Thyroid gland (tissue), 4 donors: Measurements from ENCODE around the gene MRPL43. TPM values are rescaled to one million over a fixed set of nuclear protein-coding genes. Genes with fewer than 3 reads are reported as not detected.
A peak's percentile ranks its signal among the peaks of the same experiment; 100 is the strongest.

ENCODE experiments used
- DNase-seq, 2 donors: peaks; one replicate each; pipeline ENCODE4 v3.0.0-alpha.2; 2019
- H3K27ac ChIP-seq, 3 donors: fragments of 200-600 bp; sonication (generic); 1 replicate in 2 of 3; 2 replicates in 1 of 3; pipeline ENCODE4 v1.5.1; 2016 to 2019; ENCODE audit warnings: mild to moderate bottlenecking in 1 of 3, moderate library complexity in 1 of 3
- H3K27me3 ChIP-seq: fragments of 200-600 bp; sonication (generic); one replicate; pipeline ENCODE4 v1.5.1; 2019
- H3K36me3 ChIP-seq, 2 donors: fragments of 200-600 bp; sonication (generic); one replicate each; pipeline ENCODE4 v1.5.1; 2016 to 2019
- H3K4me1 ChIP-seq, 2 donors: fragments of 200-600 bp; sonication (generic); one replicate each; pipeline ENCODE4 v1.5.1; 2017 to 2019
- H3K4me3 ChIP-seq, 3 donors: fragments of 200-600 bp; sonication (generic); replicated peaks in 1 of 3; 1 replicate in 2 of 3; 2 replicates in 1 of 3; pipeline ENCODE4 v1.5.1; 2016; ENCODE audit warnings: mild to moderate bottlenecking in 1 of 3
- H3K9me3 ChIP-seq: fragments of 200-600 bp; sonication (generic); one replicate; pipeline ENCODE4 v1.5.1; 2017
- POLR2A ChIP-seq, 2 donors: fragments of 450-650 bp; IDR thresholded peaks; one replicate each; pipeline ENCODE4 v1.6.1; 2017; ENCODE audit warnings: antibody characterized with exemption in 2 of 2, mild to moderate bottlenecking in 2 of 2, moderate library complexity in 1 of 2
- WGBS, 2 donors: methylation state at CpG; one replicate each; pipeline ENCODE4 v1.1.5; 2017; 5-methylcytosine and 5-hydroxymethylcytosine counted together
- intact Hi-C: fragments of 100-400 bp; cut with DNase I; formaldehyde crosslinking; loops from one replicate; pipeline ENCODE4 v1.15.1; 2023
- total RNA-seq, 4 donors: library from RNA; depleted of rRNA; stranded (reverse); fragments of >200 nt; gene quantifications; one replicate each; pipeline ENCODE4 v1.2.3, GENCODE V29; 2016
- TF ChIP-seq, protein P1 (sequence below), 6 experiments: fragments of 200-600 bp in 3 of 6; fragments of 450-650 bp in 3 of 6; sonication (generic) in 3 of 6; IDR thresholded peaks; one replicate each; pipeline ENCODE4 v1.5.1; 2016 to 2019; ENCODE audit warnings: antibody characterized with exemption in 6 of 6, mild to moderate bottlenecking in 2 of 6, inconsistent platforms in 1 of 6, moderate library complexity in 1 of 6

MRPL43 gene
- total RNA-seq, 4 donors from 2014 or later = 86.1 to 178 (median 145) TPM

DNA sequence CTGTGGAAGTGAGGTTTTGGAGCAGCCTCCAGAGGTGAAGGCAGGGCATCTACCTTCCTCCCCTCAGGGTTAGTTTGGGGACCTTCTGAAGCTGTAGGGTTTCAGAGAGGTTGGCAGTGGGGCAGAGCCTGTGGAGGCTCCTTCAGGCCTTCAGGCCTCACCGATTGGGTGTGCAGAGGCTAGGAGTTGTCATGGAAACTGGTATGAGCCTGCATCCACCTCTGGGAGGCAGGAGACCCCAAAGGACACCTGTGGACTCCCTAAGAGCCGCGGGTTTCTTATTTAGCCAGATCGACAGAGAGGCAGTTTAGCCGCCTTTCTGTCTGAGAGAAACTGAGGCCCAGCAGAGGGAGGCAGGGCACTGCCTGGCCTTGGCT is 14.3 kb upstream of the MRPL43 start:
- H3K36me3 ChIP-seq = peaks cover 28% of the 10 kb centered on the region in 2 donors
- intact Hi-C loops = no loop called here
- no peaks in the 10 kb centered on the region for H3K27me3 ChIP-seq
- no peaks in the 10 kb centered on the region for H3K9me3 ChIP-seq
- DNase-seq = no peak
- peaks cover 23 to 34% of the 10 kb centered on the region in 2 donors for H3K4me1 ChIP-seq
- H3K4me3 ChIP-seq = peak overlapping the region in 1 of 3 donors; percentile 2
- TF ChIP-seq POLR2A (IDR thresholded peaks at IDR 0.05) = no peak
- TF ChIP-seq, protein P1, sequence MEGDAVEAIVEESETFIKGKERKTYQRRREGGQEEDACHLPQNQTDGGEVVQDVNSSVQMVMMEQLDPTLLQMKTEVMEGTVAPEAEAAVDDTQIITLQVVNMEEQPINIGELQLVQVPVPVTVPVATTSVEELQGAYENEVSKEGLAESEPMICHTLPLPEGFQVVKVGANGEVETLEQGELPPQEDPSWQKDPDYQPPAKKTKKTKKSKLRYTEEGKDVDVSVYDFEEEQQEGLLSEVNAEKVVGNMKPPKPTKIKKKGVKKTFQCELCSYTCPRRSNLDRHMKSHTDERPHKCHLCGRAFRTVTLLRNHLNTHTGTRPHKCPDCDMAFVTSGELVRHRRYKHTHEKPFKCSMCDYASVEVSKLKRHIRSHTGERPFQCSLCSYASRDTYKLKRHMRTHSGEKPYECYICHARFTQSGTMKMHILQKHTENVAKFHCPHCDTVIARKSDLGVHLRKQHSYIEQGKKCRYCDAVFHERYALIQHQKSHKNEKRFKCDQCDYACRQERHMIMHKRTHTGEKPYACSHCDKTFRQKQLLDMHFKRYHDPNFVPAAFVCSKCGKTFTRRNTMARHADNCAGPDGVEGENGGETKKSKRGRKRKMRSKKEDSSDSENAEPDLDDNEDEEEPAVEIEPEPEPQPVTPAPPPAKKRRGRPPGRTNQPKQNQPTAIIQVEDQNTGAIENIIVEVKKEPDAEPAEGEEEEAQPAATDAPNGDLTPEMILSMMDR (IDR thresholded peaks at IDR 0.05) = no peak
- 54 to 64% methylated on average over 2 to 4 of the region's 5 CpGs for WGBS, 2 donors
- peak overlapping the region; percentile 50 to 99 (median 99) for H3K27ac ChIP-seq

DNA sequence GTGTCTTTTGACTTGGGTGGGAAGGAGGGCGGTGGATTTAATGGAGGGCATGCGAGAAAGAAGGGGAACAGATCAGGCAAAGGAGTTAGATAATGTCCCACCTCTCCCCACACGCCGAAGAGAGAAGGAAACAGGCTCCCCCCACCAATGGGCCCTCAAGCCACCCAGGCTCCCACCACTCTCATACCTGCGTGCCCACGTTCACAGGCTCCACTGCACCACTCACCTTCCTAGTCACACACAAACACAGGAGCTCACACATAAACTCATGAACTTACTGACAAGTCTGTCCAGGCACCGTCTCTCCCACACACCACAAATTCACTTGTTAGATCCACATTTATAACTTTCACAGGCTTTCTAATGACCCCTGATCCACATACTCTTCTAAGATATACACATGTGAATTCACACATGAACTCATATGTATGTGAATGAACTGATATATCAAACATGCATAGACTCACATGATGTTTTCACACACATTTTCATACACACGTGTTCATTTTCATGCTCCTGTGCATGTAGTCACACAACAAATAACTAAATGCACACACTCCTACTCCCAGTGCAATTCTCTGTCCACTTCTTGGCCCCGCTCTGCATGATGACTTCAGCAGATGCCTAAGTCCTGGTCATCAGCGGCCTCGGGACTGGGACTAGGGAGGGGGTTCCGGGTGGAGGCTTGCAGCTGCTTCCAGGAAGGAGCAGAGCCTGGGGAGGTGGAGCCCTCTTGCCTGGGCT is 13.8 kb upstream of the MRPL43 start:
- peak overlapping the region in 1 of 3 donors; percentile 62 for H3K4me3 ChIP-seq
- peaks cover 23% of the 10 kb centered on the region in 2 donors for H3K36me3 ChIP-seq
- TF ChIP-seq, protein P1 (IDR thresholded peaks at IDR 0.05) = no peak
- peak in 1 of 2 donors; percentile 51 for TF ChIP-seq POLR2A (IDR thresholded peaks at IDR 0.05)
- DNase-seq = peak; percentile 74 to 78
- peak overlapping the region; percentile 92 to 99 (median 99) for H3K27ac ChIP-seq
- H3K4me1 ChIP-seq = peaks cover 29 to 39% of the 10 kb centered on the region in 2 donors
- no peaks in the 10 kb centered on the region for H3K27me3 ChIP-seq
- no peaks in the 10 kb centered on the region for H3K9me3 ChIP-seq
- intact Hi-C loops = no loop called here
- 37 to 39% methylated on average over 11 to 12 of the region's 12 CpGs for WGBS, 2 donors

DNA sequence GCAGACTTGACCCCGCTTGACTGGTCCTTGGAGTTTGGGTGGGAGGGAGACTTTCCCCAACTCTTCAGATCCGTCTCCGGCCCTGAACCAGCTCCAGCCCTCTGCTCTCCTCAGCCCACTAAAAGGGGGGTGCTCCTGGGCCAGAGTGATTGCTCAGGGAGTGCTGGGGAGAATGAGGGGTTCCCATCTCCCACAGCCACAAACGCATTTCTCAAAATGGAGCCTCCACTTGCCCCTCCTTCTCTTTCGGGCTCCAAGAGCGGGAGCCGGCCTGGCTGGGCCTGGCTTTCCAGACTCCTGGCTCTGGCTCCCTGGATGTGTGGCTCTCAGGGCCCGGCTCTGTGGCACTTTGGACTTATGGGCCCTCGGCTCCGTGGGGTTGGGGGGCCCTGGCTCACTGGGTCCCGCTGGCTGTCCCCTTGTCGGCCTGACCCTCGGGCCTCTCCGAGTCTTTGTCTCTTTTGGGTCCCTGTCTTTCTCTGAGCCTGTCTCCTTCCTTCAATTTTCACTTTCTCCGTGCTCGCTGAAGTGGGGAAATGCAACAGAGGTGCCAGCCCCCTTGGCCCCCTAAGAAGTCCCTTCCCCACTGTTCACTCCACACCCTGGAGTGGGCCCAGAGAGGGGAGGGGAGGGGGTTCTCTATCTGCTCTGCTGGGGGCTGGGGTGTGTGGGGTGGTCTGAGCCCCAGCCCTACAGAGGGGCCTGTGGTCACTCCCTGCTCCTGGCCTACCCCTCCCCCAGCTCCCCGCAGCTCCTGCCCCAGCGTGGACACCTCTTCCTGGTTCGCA is 13.0 kb upstream of the MRPL43 start:
- WGBS, 2 donors = 0 to 10% methylated on average over 11 to 19 of the region's 19 CpGs
- H3K27ac ChIP-seq = peak overlapping the region; percentile 92 to 99 (median 99)
- intact Hi-C loops = no loop called here
- peak overlapping the region; percentile 52 to 68 (median 62) for H3K4me3 ChIP-seq
- H3K36me3 ChIP-seq = peaks cover 15% of the 10 kb centered on the region in 2 donors
- H3K9me3 ChIP-seq = no peaks in the 10 kb centered on the region
- DNase-seq = peak; percentile 70 to 80
- TF ChIP-seq, protein P1 (IDR thresholded peaks at IDR 0.05) = no peak
- peak in 1 of 2 donors; percentile 17 for TF ChIP-seq POLR2A (IDR thresholded peaks at IDR 0.05)
- H3K4me1 ChIP-seq = peaks cover 29 to 39% of the 10 kb centered on the region in 2 donors
- no peaks in the 10 kb centered on the region for H3K27me3 ChIP-seq

DNA sequence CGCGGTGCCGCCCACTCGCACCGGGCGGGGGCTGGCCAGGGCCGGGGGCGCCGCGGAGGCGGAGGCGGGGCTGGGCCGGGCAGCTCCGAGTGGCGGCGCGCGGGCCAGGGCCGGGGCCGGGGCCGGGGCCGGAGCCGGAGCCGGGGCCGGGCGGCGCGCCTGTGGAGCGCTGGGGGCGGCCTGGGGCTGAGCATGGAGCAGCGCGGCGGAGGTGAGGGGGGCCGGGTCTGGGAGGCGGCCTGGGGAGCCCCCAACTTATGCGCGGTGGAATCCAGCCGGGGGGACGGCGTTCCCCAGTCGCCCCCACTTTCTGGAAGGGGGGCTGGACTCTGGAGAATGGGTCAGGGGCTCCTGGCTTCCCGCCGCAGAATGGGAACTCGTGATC is 12.4 kb upstream of the MRPL43 start, which contains the start of gene LZTS2:
TSS of gene LZTS2 (plus strand) at position 67 of the 385 bp plus-strand sequence. CDS start 2,731 bp downstream, outside the sequence.
- no peaks in the 10 kb centered on the region for H3K27me3 ChIP-seq
- no peak for TF ChIP-seq POLR2A (IDR thresholded peaks at IDR 0.05)
- TF ChIP-seq, protein P1 (IDR thresholded peaks at IDR 0.05) = peak in 1 of 6 experiments; percentile 6
- H3K9me3 ChIP-seq = no peaks in the 10 kb centered on the region
- H3K4me3 ChIP-seq = peak within 1 kb of the TSS; percentile 52 to 81 (median 62)
- peak within 1 kb of the TSS; percentile 99 to 100 (median 99) for H3K27ac ChIP-seq
- peaks cover 10 to 13% of the 10 kb centered on the region in 2 donors for H3K36me3 ChIP-seq
- H3K4me1 ChIP-seq = peaks cover 29 to 39% of the 10 kb centered on the region in 2 donors
- no peak for DNase-seq
- intact Hi-C loops = no loop called here
- WGBS, 2 donors = 0% methylated on average over 3 to 7 of the region's 44 CpGs
